ENCODE data around the gene IL19. TPM values are rescaled to one million over a fixed set of nuclear protein-coding genes. Genes with fewer than 3 reads are reported as not detected.

Gene IL19
- total RNA-seq, 1 experiment from 2014 or later: not detected

- no peak overlapping the region for H2BK20ac ChIP-seq (ENCODE audit: low read depth, low read length, poor library complexity, severe bottlenecking)
- no peaks in the 10 kb centered on the region for H3K36me3 Mint-ChIP-seq (ENCODE audit: insufficient read depth in 1 of 3, low read depth in 3 of 3)
- no peak overlapping the region for H3K14ac ChIP-seq (ENCODE audit: insufficient read depth, low read length)
- H3K27ac ChIP-seq (ENCODE audit: insufficient read length, low read depth, low read length): no peak overlapping the region
- H3K4ac ChIP-seq (ENCODE audit: low read depth, low read length): no peak overlapping the region
- WGBS (ENCODE audit: extremely low coverage, insufficient read length, low lambda C conversion rate): no CpG with 5 or more reads among the region's 4 CpGs
- no peaks in the 10 kb centered on the region for H3K4me1 ChIP-seq (ENCODE audit: insufficient read depth, low read length)
- no peaks in the 10 kb centered on the region for H3K79me1 ChIP-seq (ENCODE audit: insufficient read depth, low read depth, low read length, poor library complexity, severe bottlenecking)
- H3K27me3 ChIP-seq (ENCODE audit: insufficient read depth, low read length): no peaks in the 10 kb centered on the region
- no peak overlapping the region for H2AK5ac ChIP-seq (ENCODE audit: insufficient read length, low read length)
- no peak for DNase-seq
- no peak overlapping the region for H2BK120ac ChIP-seq (ENCODE audit: low read depth, low read length, poor library complexity, severe bottlenecking)
- no peak overlapping the region for H3K56ac ChIP-seq (ENCODE audit: insufficient read length, low read depth, low read length)
- no peak overlapping the region for H3K9ac ChIP-seq (ENCODE audit: extremely low read depth, insufficient read length, low read length)
- H3K4me3 Mint-ChIP-seq: no peak overlapping the region
- H2BK5ac ChIP-seq (ENCODE audit: insufficient read length, low read length): no peak overlapping the region
- H3K27ac Mint-ChIP-seq: peak overlapping the region in 1 of 3 experiments; percentile 32; a peak in 1 of 7 replicates
- no peak for TF ChIP-seq CTCF (conservative IDR thresholded peaks at IDR 0.05)
- no peak overlapping the region for H3K18ac ChIP-seq (ENCODE audit: insufficient read length, low read depth, low read length)
- H3K27me3 Mint-ChIP-seq (ENCODE audit: low read depth): peaks cover 19% of the 10 kb centered on the region
- H3K4me2 ChIP-seq (ENCODE audit: insufficient read depth, insufficient read length, low read length): no peak overlapping the region
- H3K23me2 ChIP-seq (ENCODE audit: insufficient read length, low read depth, low read length, poor library complexity, severe bottlenecking): no peaks in the 10 kb centered on the region
- H4K8ac ChIP-seq (replicated peaks; ENCODE audit: insufficient read length, low read depth, low read length): no peak overlapping the region
- H2BK15ac ChIP-seq (ENCODE audit: low read depth, low read length): no peak overlapping the region
- H2AFZ ChIP-seq (ENCODE audit: low read length): no peak overlapping the region
- no peaks in the 10 kb centered on the region for H3K79me2 ChIP-seq (ENCODE audit: insufficient read depth, low read length)
- no peaks in the 10 kb centered on the region for H4K20me1 ChIP-seq (ENCODE audit: control insufficient read depth, insufficient read depth, insufficient read length)
- H3K9me3 Mint-ChIP-seq: no peaks in the 10 kb centered on the region
- H3T11ph ChIP-seq (ENCODE audit: low read length): no peak overlapping the region
- H4K91ac ChIP-seq (ENCODE audit: insufficient read length, low read depth, low read length): no peak overlapping the region
- peaks cover 6 to 14% of the 10 kb centered on the region in 2 experiments for H3K4me1 Mint-ChIP-seq
- no peaks in the 10 kb centered on the region for H3K9me3 ChIP-seq (ENCODE audit: control insufficient read depth, low read depth, low read length)
- H4K5ac ChIP-seq (ENCODE audit: insufficient read length, low read depth, low read length): no peak overlapping the region
- H2BK12ac ChIP-seq (ENCODE audit: insufficient read length, low read depth, low read length): no peak overlapping the region
- no peak overlapping the region for H3K23ac ChIP-seq (ENCODE audit: insufficient read length, low read depth, low read length)
Measured at GRCh38 chr1:206785182-206785765, 14.7 kb downstream of the IL19 start.

Measured in H9 (cell line).